Measurements from ENCODE around the gene OMP.

Gene OMP

DNA sequence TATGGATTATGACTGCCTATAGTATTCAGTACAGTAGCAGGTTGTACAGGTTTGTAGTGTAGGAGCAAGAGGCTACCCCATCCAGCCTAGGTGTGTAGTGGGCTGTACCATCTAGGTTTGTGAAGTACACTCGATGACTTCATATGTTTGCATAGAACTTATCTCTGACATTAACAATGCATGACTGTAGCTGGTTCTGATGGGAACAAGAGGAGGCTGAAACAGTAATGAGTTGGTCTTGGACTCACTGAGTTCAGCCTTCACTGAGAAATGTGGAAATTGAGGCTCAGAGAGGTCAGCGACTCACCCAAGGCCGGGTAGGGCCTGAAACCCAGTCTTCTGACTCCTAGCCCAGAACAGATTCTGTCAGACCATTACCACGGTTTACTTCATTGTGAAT lies 38.4 kb downstream of the OMP start:
- peak; percentile 85 for DNase-seq (ENCODE audit: low read depth)

DNA sequence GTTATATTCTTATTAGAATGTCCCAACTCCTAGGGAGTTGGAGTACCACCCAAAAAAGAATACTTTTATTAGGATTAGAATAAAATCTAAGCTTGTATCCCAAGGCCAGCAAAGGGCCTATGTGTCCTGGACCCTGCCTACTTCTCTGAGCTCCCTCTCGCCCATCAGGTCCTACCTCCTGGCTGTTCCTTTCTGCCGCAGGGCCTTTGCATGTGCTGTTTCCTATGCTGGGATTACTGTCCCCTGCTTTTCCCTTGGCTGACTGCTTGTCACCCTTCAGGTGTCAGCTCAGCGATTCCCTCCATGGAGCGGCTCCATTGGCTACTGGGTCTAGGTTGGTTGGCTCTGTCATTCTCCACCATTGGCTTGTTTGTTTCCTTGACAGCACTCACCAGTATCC lies 38.8 kb downstream of the OMP start:
- no peak for DNase-seq (ENCODE audit: low read depth)

GRCh38 chr11:77142091-77142975 lies 39.7 kb downstream of the OMP start:
- DNase-seq (ENCODE audit: low read depth): no peak

- no peak for DNase-seq (ENCODE audit: low read depth)
Observed at GRCh38 chr11:77143405-77144020, 40.9 kb downstream of the OMP start.

DNA sequence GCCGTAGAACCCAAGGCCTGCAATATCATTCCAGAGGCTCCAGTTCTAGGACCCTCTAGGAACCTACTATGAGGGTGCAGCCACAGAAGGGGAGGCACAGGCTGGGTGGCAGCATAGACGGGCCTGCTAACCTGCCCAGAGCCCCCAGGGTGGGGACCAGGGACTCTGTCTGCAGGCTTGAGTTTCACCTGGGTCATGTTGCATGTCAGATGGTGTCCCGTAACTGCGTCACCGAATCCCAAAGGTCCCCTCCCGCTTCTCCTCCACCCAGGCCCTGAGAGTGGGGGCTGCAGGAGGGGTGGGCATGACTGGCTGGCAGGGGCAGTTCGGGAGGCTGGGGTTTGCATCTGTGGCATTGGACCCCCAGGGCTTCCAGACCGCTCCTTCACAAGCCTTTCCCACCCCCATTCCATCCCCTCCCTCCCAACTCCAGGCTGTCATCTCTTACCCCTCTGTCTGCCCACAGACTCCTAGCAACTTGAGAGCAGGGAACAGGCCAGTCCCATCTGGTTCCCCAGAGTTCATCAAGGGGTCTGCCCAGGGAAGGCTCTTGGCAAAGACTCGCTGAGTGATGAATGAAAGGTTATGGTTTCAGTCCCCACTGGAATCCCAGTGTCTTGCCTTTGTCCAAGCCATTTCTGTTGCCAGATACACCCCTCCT lies 41.7 kb downstream of the OMP start:
- no peak for DNase-seq (ENCODE audit: low read depth)

GRCh38 chr11:77144857-77145428 lies 42.3 kb downstream of the OMP start:
- DNase-seq (ENCODE audit: low read depth): no peak

GRCh38 chr11:77146261-77147035 lies 43.8 kb downstream of the OMP start:
- no peak for DNase-seq (ENCODE audit: low read depth)

DNA sequence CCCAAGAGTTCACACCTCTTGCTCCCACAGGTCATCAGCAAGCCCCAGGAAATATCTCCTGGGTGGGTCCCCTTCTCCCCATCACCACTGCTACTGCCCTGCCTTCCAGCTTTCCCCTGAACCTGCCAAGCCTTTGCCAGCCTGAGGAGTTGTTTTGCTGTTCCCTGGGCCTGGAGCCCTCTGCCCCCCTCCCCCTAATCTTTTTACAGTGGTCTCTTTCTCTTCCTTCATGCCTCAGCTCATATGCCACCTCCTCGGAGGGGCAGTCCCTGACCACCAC lies 44.3 kb downstream of the OMP start:
- DNase-seq (ENCODE audit: low read depth): no peak

DNA sequence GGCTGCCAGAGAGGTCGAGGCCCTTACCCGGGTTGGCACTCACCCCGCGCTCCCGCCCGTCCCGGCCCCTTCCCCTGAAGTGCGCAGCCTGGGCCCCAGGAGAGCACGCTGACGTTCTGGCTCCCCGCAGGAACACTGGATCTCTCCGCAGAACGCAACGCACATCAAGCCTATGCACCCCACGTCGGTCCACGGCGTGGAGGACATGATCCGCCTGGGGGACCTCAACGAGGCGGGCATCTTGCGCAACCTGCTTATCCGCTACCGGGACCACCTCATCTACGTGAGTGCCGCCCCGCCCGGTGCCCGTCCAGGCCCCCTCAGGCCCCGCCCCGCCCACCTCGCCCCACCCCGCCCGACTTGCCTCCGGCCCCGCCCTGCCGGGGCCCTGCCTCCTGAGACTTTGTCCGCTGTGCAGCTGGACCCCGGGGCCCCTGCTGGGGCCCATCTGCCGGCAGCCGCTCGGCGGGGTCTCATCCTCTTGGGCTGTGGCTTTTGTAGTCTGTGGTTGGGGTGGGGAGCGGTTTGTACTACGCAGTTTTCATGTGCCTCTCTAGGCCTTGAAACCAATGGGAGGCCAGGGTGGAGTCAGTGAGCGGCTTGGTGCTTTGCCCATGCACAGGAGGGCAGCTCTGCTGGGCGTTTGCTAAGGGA lies 45.2 kb downstream of the OMP start:
- DNase-seq (ENCODE audit: low read depth): no peak

DNA sequence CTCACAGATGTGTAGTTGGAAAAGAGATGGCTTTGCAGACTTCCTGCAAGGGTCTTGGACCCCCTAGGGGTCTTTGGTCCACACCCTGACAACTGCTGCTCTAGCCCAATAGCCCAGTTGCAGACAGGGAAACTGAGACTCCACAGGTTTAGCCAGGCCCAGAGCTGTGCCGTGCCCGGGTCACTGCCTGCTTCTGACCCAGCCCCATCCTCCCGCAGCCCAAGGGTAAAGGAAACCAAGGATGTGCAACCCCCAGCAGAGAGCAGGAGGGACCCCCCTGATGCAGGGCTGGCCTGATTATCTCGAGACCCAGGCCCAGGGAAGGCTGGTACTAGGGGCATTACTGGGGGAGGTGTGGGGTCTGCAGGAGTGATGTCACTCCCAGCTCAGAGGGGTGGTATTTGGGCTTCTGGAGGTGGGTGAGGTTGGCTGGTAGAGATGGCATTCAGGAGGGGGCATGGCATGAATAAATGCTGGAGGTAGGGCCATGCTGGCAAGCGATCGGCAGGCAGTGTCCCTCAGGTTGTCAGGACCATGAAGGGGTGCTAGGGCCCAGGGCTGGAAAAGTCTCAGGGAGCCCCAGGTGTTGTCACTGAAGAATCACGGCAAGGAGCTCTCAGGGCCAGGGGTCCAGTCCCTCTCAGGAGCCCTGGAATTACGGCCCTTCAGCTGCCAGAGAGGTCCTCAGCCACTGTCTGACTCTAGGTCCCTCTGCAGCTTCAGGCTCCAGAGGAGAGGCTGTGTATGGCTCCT lies 46.5 kb downstream of the OMP start:
- no peak for DNase-seq (ENCODE audit: low read depth)

DNA sequence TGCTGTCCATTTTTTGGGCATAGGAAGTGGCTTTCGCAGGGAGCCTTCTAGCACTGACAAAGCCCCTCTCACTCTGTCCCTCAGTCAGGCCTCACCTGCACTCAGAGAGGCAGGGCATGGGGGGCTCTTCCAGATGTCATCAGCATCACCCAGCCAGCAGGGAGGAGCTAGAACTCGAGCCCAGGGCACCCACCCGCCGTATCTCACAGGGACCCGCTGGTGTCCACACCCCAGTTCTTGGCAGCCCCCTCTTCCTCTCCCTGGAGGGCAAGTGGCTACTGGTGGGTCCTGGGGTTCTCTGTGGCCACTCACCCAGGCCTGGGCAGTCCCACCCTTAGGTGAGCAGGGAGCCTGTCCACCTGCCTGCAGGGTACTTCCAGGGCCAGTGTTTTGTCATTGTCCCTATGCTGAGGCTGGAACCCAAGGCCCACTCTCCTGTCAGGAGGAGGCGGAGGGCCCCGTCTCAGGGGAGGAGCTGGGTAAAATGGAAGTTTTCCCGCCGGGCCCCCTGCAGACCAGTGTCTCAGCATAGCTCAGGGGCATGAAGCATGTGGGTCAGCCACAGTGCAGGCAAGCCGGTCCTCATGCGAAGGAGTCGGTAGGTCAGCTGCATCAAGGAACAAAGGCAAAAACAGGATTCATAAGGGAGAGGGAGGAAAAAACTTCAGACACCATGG lies 47.2 kb downstream of the OMP start:
- DNase-seq (ENCODE audit: low read depth): no peak

GRCh38 chr11:77150836-77151235 lies 48.2 kb downstream of the OMP start:
- DNase-seq (ENCODE audit: low read depth): no peak

DNA sequence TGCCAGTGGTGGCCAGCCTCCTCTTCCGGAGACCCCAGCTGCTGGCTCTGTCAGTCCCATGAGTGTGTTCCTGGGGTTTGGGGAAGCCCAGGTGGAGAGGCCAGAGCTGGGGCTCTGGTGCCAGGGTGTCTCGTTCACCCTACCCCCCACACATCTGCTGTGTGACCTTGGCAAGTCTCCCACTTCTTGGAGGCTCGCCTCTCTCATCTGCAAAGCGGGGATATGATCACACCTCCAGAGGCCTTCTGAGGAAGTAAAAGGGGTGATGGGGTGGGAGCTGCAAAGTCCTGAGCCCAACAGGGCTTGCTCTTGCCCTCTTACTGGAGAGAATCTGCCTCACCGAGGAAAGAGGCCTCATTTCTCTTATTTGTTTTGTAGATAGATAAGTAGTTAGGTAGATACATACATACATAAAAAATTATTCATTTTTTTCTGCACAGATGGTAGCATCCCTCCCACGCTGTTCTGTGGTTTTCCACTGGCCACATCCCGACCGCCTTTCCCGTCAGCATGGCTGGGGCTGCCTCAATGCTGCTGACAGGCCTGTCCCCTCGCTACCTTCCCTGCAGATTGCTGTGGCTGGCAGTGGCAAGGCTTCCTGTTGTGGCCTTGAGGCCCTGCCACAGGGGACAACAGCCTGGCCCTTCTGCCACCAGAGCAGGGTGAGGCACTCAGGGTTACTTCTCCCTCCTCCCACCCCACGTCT lies 49.3 kb downstream of the OMP start:
- no peak for DNase-seq (ENCODE audit: low read depth)

GRCh38 chr11:77152846-77153245 lies 50.2 kb downstream of the OMP start:
- DNase-seq (ENCODE audit: low read depth): no peak
